Medulla oblongata (tissue), 1 donor: ENCODE measurements around the gene APP.
A peak's percentile ranks its signal among the peaks of the same experiment; 100 is the strongest.

ENCODE experiments used
- DNase-seq: peaks from one replicate; pipeline ENCODE4 v3.0.0-alpha.2; 2015; ENCODE audit errors: extremely low spot score

The APP gene

DNA sequence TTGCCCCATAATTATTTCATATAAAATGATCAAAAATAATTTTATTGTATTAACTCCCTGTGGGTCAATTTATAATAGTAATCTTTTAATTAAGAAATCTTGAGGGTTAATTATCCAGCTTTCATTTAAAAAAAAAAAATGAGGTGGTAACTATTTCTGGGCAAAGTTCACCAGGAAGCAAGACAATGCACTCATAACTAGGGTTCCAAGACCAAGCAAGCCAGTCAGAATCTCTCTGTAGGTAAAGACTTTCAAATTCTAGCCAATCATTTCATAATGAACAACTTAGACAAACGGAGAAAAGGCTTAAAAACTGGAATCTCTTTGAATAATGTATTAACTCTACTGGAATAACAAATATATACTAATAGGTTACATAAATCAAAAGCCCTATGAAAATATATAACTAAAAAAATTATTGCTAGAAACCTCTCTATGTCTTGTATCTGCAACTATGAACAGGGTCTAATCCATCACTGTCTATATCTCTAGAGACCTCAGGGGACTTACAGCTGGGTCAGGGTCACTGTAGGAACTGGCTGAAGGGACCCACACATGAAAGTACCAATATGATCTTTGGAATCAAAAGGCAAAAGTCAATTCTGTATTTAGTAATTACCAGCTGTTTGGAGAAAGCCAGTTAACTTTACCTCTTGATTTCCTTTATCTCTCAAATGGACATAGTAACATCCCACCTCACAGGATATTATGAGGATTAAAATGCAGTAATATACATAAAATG lies 43.3 kb downstream of the APP start:
- no peak for DNase-seq

DNA sequence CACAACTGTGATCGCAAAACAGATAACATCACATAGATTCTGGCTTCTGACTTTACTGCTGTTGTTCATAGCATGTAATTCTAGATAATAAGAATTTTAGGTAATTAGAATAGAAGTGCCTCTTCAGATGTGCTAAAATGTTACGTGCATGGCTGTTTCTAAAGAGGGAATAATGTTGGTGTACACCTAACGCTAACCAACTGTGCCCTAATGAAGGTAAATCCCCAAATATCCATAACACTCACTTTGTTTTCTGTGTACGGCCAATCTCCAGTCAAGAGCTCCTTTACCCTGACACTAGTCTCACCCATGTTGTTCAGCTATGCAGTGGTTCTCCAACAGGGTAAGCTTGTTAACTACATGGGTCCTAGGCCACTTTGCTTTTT lies 44.4 kb downstream of the APP start:
- no peak for DNase-seq

DNA sequence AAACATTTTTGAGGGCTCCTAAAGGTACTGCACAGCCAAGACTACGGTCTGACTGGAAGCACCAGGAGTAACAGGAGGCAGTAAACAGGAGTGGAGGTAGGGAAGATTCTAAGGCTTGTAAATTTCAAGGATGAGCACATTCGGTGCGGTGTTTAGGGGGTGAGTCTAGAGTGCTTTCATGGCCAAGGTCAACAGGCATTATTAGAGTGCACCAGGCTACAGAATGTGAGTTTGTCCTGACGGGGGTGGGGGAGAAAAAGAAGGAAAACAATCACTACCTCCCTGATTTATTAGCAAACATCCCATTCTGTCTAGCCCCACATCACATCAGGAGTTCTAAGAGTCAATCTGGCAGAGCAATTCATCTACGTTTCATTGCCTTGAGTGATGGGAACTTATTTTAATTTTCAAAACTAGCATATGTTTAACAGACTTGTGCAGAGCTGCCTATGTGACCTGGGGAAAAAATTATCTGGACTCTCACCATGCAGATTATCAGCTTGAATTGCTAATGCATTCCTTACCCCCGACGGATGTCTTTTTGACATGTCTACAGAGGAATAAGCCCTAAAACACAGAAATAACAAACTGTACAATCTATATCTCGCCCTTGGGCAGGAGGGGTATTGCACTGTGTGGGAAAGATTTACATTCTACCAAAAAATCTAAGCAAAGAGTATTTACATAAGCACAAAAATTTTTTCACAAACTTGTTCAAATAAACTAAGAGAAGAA lies 45.0 kb downstream of the APP start:
- no peak for DNase-seq

DNA sequence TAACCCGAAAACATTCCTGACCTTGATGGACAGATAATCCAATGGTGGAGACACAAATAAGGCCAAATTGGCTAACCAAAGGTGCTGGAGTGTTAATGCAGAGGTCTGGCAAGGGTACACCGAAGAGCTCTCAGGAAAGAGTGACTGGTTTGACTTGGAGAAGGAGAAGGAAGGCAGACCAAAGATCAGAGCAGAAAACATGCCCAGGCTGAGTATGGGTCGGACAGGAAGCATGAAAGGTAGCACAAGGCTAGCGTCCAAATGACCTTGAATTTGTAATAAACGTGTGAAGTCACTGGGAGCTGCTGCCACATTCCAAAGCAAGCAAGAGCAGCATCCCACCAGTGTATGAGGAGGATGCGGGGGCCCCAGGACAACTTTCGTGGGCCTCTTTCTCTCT lies 45.7 kb downstream of the APP start:
- DNase-seq, result no peak

DNA sequence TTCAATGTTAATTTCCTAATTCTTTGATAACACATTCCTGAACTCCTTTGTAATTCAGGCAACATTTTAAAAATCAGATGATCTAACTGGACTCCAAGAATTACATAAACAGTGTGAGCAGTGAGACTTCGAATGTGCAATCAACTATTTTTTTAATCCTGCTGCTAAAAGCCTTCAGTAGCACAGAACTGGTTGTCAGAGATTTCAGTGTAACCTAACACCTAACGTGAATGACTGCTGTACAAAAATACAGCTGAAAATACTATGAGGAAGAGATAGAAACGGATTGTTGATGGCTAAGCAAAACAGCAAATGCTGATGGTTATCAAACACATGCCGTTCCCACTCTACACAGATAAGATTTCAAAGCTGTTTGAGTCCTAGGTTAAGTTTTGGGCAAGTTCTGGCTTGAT lies 46.1 kb downstream of the APP start:
- peak; percentile 28 for DNase-seq

DNA sequence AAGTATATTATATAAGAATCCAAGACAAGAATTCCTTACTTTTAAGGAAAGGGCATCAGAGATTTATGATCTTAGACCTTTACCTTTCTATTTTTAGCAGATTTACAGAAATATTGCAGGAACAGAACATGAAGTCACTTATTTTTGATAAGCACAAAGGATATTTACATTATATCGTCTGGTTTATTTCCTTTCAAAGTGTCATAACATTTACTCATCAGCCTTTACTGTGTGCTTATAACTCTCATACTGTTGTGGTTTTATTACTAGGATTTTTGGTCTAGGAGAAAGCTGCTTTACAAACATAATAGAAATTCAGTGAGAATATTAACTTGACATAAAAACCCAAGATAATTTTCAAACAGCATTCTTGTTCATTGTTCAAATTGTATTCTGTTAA lies 47.6 kb downstream of the APP start:
- DNase-seq, result no peak

DNA sequence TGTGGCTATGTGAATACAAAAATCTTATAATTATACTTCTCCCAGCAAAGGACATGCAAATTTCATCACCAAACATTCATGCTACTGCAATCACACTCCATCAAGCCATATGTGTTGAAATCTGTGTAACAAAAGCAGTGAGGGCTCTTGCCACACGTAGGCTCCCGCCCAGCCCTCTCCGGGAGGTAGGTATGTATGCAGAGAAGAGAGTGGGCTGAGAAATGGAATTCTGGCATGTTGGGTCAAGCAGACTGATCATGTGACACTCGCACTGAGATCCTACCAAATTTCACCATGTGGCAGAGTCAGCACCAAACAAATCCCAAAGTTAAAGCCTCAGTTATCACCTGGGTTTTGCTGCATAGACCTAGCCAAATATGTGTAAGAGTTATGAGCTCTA lies 49.7 kb downstream of the APP start:
- DNase-seq, result no peak

DNA sequence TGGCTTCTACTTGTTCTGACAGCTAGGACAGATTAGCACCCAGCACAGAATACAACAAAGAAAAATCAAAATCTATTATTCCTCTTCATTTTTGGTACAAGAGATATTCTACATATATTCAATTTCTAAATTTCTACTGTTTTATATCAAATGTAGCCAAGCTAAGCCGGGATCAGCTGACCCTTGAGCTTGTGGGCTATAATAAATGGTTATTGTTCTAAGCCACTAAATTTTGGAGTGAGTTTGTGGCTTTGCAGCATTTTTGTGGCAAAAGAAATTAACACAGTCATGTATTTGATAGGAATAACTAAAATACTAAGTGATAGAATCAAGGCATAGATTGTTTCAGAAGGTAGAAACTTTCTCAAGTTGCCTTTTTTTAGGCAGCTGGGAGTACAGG lies 50.7 kb downstream of the APP start:
- peak; percentile 53 for DNase-seq

DNA sequence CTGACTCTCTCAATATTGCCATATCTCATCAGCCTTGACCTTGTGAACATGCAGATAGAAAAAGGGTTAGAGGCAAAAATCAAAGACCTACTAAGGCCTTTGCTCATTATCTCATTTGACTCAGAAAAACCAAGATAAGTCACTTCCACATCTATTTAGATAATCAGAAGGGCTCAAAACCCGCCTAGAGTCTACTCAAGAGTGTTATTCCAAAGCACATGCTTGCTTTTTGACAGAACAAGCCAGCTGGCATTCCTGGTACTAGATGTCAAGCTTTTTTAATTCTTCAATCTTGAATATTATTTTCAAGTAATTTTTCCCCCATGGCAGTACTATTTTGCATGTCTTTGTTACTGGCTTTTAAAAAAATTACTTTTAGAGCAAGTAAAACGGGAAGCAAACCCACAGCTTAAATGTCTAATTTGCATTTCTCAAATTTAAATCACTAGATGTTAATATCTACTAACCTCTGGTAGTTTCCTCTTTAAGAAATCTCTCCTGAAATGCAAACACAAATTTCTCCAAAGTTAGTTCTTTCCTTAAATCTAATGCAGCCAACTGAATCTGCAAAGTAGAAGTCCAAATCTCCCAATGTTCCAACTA lies 51.5 kb downstream of the APP start:
- DNase-seq, result peak; percentile 29

DNA sequence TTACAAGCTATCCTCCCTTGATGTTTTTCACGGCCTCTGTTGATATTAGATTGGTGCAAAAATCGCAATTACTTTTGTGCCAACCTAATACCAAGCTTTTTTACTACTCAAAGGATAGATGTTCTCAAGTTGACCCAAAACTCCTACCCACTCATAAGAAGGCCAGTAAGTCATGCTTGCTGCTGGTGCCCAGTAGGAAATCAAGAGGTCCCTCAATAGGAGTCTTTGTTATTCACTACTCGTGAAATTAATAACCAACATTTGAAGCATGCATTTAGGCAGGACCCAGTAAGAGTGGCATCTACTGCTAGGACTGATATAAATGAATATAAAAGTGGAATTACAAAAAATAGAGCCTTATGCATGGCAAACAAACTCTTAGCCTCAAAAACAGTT lies 52.6 kb downstream of the APP start:
- peak; percentile 32 for DNase-seq

DNA sequence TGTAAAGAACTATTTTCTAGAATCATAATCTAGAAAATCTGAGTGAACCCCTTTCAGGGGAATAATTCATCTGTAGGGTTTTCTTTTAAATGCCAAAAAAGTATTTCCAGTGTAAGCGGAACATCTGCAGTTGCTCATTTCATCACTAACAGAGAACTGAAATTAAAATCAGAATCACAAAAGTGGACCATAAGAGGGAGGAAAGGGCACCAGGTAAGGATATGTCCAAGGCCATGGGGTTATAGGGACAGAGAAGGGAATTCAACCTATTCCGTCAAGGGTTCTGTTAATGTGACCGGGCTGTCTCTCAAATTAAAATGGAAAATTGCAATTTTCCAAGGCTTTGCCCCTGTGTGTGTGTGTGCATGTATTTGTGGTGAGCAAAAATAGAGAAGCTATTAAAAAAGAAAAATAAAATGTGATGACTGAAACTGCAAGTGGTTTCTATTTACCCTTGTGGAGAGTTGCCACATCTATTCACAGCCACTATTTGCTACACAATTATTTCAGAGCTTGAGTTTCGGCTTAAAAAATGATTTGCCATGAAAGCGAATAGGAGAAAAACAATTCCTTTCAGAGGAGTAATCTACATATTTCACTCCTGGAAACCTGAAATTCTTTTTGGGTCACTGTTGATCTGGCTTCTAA lies 53.1 kb downstream of the APP start:
- DNase-seq, result peak; percentile 26

DNA sequence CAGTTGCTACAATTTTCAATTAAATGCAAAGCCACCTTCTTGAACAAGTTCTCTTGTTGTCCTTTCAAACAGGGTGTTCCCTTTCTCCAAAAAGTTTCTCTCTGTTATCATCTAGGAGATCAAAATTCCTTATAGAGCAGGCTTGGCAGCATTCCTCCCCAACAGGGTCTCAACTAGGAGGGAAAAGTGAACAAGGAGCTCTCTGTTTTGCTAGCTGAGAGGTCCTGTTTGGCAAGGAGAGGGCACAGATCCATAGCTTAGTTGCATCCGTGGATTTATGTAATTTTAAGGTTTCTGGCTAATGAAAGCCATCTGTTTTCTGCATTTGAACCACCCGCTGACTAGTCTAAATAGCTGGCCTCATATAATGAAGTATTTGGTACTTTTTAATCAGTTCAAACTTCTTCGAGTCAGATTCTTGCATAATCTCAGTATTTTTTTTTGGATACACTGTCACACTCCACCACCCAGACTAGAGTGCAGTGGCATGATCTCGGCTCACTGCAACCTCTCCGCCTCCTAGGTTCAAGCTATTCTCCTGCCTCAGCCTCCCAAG lies 54.0 kb downstream of the APP start:
- DNase-seq, result peak; percentile 53

DNA sequence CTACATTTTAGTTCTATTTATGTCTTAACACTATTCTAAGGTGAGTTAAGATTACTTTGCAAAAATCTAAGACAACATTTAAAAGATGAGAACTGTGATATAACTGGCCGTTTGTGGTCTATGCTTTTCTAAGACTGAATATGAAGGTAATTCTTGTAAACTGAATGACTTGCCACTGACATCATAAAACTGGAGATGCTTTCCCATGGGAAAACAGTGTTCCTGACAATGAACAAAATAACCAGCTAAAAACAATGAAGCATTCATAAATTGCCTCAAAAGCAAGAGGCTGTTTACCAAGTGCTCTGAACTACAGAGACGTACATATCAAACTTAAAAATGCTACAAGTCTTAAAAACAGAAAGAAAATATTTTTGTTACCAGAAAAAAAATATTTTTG lies 54.7 kb downstream of the APP start:
- peak; percentile 80 for DNase-seq

DNA sequence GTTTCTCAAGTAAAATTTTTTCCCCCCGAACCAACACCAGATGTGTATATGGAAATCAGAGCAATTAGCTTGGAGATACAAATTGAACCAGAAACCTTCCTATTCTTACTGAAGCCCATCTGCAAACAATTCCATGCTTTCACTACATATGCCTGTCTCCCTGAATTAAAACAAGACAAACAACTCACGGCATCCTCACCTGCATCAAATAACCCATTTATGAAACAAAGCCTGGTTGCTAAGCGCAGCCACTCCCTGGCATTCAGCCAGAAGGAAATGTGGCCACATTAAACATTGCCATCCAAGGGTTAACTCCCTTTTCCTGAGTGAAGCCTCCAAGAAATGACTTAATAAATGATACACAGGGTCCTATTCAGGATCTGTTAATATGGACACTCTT lies 55.3 kb downstream of the APP start:
- peak; percentile 22 for DNase-seq

DNA sequence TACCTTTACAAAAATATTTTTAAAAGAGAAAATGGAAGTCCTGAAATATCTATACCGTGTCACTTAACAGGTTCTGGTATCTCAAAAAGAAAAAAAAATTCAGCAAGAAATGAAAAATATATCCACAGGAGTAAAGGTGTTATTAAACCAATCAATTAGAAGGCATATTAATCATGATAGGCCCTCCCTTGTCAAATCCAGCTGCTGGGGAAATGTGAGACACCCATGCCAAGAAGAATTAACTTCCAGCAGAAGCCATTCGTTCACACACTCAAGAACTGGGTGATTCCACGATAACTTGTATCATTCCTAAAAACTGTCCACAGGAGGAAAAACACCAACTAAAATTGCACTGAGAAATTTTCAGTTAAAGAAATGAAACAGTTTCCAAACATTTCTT lies 57.6 kb downstream of the APP start:
- no peak for DNase-seq

DNA sequence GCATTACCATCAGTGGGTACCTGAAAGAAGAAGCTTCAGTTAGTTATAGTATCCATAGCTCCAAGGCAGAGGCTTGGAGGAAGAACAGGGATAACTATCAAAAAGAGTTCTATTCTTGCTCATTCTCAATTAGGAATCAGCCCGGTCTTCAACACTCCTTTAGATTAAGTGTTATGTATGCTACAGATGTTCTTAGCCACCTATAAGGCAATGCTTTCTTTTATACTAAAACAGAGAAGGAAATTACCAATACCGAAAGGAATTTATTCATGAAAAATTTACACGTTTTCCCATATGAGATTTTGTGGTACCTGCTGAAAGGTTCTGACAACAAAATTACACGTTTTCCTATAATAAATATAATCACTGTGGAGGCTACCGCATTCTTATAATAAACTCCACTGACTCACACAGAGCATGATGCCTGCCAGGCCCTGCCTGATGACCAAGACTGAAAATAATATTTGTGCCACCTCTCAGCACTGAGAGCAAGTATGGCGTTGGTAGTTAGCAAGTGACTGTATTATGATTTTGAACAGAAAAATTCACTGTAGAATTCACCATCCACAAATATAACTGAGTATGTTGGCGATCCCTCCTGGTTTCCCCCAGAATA lies 58.3 kb downstream of the APP start:
- no peak for DNase-seq

DNA sequence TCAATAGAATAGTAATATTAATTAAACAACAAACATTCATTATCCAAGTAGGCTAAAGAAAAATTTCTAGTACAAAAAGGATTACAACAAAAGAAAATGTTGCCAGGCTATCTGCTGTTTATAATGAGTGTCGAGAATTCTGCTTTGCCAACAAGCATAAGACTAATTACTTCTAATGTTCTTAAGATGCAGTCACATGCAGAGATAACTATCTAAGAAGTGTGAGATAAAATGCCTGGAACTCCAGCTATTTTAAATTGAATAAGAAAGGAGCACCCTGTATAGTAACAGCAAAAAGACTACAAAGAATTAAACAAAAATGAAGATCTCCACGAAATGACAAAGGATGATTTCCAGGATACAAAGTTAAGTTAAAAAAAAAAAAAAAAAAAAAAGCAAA lies 59.9 kb downstream of the APP start:
- no peak for DNase-seq

DNA sequence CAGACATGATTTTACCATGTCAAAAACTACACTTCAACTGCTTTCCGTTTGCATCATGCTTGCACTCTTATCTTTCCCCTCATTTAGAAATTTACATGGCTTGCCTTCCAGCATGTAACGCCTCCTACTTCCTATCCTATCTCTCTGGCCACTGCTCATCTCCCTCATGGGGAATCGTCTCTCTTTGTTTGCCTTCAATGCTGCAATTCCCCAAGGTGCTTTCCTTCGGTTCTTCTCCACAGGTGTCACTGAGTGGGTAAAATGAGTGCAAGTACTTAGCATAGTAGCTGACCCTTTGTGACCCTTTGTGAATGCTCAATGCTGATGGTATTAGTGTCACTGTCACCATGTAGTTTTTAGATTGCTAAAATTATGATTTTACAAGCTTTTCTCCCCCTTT lies 63.1 kb downstream of the APP start:
- no peak for DNase-seq

DNA sequence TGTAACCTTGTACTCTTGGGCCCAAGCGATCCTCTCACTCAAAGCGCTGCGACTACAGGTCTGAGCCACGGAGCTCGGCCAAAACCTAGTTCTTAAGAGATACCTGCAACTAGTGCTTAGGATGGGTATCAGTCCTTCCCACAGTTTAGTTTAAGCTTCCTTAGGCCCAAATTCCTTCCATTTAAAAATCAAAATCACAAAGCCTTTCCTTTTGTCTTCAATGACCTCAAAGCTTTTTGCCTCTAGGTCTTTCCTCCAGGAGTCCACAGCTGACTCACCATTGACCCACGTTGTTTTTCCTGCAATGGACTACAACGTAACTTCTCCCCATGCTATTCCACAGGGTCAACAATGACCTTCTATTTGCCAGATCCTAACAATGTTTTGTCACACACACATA lies 64.0 kb downstream of the APP start:
- no peak for DNase-seq

DNA sequence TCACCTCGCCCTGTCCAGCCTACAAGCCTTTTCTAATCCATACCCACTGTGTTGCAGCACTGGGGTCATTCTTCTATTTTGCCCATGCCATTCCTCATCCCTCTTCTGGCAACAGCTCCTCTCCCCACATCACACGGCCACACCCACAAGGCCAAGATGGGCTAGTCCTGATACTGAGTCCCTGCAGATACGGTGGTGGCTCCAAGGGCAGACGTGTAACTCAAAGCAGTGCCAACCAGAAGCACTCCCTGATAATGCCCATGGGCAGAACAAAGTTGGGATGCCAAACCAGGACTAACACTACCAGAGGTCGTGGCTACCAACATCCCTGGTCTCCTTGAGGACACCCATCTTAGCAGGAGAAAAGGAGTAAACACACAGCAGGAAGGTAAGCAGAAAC lies 64.8 kb downstream of the APP start:
- no peak for DNase-seq

DNA sequence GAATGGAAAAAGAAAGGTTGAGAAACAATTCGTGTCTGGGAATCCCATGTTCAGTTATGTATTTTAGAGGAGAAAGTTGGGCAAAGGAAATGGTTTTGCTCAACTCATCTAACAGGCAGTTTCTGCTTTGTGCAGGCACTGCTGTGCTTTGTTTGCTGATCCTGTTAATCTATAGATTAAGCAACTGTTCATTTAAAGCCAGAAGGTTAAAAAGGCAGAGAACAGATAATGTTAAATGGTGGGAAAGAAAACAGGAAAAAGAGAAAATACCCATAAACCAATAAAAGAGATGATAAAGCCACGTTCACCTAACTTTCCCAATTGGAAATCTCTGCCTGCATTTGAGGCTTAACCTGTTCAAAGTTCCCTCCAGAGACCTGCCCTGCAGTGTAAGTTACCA lies 70.0 kb downstream of the APP start:
- no peak for DNase-seq
